ENCODE data around the gene GPR17.

DNA sequence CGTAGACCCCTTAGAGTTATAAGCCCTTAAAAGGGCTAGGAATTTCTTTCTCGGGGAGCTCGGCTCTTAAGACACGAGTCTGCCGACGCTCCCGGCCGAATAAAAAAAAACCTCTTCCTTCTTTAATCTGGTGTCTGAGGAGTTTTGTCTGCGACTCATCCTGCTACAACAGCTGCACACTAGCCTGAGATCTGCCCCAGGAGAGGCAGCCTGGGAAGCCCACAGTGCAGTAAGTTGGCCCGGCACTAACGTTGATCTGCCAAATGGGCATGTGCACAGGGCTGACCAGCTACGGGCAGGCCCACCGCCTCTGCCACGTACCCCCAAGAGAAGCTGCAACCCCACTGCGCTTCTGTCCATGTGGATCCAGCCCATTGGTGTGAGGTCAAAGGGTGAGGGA lies 37.8 kb downstream of the GPR17 start:
- TF ChIP-seq POLR2A (IDR thresholded peaks at IDR 0.05) = no peak
- TF ChIP-seq, protein P1, sequence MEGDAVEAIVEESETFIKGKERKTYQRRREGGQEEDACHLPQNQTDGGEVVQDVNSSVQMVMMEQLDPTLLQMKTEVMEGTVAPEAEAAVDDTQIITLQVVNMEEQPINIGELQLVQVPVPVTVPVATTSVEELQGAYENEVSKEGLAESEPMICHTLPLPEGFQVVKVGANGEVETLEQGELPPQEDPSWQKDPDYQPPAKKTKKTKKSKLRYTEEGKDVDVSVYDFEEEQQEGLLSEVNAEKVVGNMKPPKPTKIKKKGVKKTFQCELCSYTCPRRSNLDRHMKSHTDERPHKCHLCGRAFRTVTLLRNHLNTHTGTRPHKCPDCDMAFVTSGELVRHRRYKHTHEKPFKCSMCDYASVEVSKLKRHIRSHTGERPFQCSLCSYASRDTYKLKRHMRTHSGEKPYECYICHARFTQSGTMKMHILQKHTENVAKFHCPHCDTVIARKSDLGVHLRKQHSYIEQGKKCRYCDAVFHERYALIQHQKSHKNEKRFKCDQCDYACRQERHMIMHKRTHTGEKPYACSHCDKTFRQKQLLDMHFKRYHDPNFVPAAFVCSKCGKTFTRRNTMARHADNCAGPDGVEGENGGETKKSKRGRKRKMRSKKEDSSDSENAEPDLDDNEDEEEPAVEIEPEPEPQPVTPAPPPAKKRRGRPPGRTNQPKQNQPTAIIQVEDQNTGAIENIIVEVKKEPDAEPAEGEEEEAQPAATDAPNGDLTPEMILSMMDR (IDR thresholded peaks at IDR 0.05) = no peak
